PC-9 (cell line): ENCODE data around the gene PCLO. TPM values are rescaled to one million over a fixed set of nuclear protein-coding genes. Genes with fewer than 3 reads are reported as not detected.

ENCODE experiments used
- BruUV-seq: library from RNA; stranded (reverse); fragments of 400-500 nt; replicated peaks from 2 replicates; lab custom pipeline; 2021; lab: Mats Ljungman, UMichigan
- CTCF ChIA-PET: fragments of 300-600 bp; sonication (Branson Sonifier 250); formaldehyde crosslinking; loops from one replicate; lab custom pipeline; 2022; ENCODE audit warnings: antibody characterized with exemption; lab: Charles Lee
- POLR2A ChIA-PET: fragments of 300-600 bp; sonication (Branson Sonifier 250); formaldehyde crosslinking; loops from one replicate; lab custom pipeline; 2022; ENCODE audit warnings: antibody characterized with exemption; ENCODE audit not compliant: unreplicated experiment; lab: Charles Lee
- DNase-seq, 2 experiments: peaks; one replicate each; pipeline versions ENCODE4 v3.0.0 to v3.0.0-alpha.2; 2015 to 2022; ENCODE audit warnings: mixed read lengths in 1 of 2
- H2AFZ ChIP-seq: fragments of 200-600 bp; sonication (generic); 2 replicates; pipeline ENCODE4 v1.8.1; 2017; ENCODE audit warnings: antibody characterized with exemption
- H3F3A ChIP-seq: fragments of 200-600 bp; sonication (generic); 2 replicates; pipeline ENCODE4 v1.8.1; 2017; ENCODE audit warnings: antibody characterized with exemption, mild to moderate bottlenecking, low read depth; ENCODE audit not compliant: insufficient read depth
- H3K27ac ChIP-seq: fragments of 200-600 bp; sonication (generic); 2 replicates; pipeline ENCODE4 v1.6.1; 2016; ENCODE audit warnings: mixed run types
- H3K27me3 ChIP-seq: fragments of 200-600 bp; sonication (generic); 2 replicates; pipeline ENCODE4 v1.6.1; 2016; ENCODE audit warnings: low read depth, mixed run types; ENCODE audit not compliant: insufficient read depth
- H3K36me3 ChIP-seq: fragments of 200-600 bp; sonication (generic); 2 replicates; pipeline ENCODE4 v1.6.1; 2016; ENCODE audit warnings: low read depth, mixed run types
- H3K4me1 ChIP-seq: fragments of 200-600 bp; sonication (generic); replicated peaks from 2 replicates; pipeline ENCODE4 v1.6.1; 2016; ENCODE audit warnings: mixed run types; ENCODE audit not compliant: insufficient read depth
- H3K4me2 ChIP-seq: fragments of 200-600 bp; sonication (generic); 2 replicates; pipeline ENCODE4 v1.6.1; 2017; ENCODE audit warnings: mixed run types
- H3K4me3 ChIP-seq: fragments of 200-600 bp; sonication (generic); 2 replicates; pipeline ENCODE4 v1.6.1; 2016; ENCODE audit warnings: mixed run types
- H3K79me2 ChIP-seq: fragments of 200-600 bp; sonication (generic); 2 replicates; pipeline ENCODE4 v1.6.1; 2017; ENCODE audit warnings: low read depth, mixed run types
- H3K9me2 ChIP-seq: fragments of 200-600 bp; sonication (generic); 2 replicates; pipeline ENCODE4 v1.8.1; 2017; ENCODE audit warnings: mild to moderate bottlenecking; ENCODE audit not compliant: insufficient read depth
- H3K9me3 ChIP-seq: fragments of 200-600 bp; sonication (generic); 2 replicates; pipeline ENCODE4 v1.8.1; 2016; ENCODE audit warnings: low read depth; ENCODE audit not compliant: insufficient read depth
- H4K20me1 ChIP-seq: fragments of 200-600 bp; sonication (generic); 2 replicates; pipeline ENCODE4 v1.8.1; 2017; ENCODE audit not compliant: insufficient read depth
- EZH2 ChIP-seq: fragments of 200-600 bp; sonication (generic); IDR thresholded peaks from 2 replicates; pipeline ENCODE4 v1.8.0; 2017; ENCODE audit warnings: antibody characterized with exemption, low read depth
- intact Hi-C: fragments of 100-400 bp; cut with micrococcal nuclease; formaldehyde crosslinking; loops from one replicate; pipeline ENCODE4 v1.10.0; 2022; ENCODE audit not compliant: unreplicated experiment
- total RNA-seq: library from RNA; stranded (reverse); gene quantifications from 2 replicates; pipeline ENCODE4 v1.2.3, GENCODE V29; 2021
- TF ChIP-seq, protein P1 (sequence below): fragments of 200-600 bp; sonication (generic); conservative IDR thresholded peaks from 2 replicates; pipeline ENCODE4 v1.6.1; 2017; ENCODE audit warnings: mixed run types, antibody characterized with exemption, mild to moderate bottlenecking, moderate library complexity

PCLO gene
- total RNA-seq, 1 experiment from 2014 or later: 4.0 TPM

DNA sequence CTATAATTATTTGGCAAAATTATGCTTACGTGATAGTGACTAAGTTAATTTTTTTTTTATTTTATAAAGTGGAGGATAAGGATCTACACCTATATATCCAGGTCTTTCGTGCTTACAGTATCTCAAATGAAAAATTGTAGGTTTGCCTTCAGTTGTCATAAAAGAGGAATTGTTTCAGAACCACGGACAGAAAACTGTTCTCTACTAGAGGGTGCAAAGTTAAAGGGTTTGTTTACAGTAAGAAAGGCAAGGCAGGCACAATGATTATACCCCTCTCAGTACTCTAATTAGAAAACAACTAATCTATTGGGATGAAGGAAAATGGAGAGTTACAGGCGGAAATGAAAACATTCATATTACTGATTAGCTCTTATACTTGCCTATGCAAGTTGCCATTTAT lies 1.5 kb downstream of the PCLO start:
- BruUV-seq: no TSS peak
- intact Hi-C loops: loop anchor here (5.0 to 10.0 kb wide), 4 partner anchors 109 to 416 kb away; no protein-coding TSS in a partner anchor
- CTCF ChIA-PET: no interaction called here

DNA sequence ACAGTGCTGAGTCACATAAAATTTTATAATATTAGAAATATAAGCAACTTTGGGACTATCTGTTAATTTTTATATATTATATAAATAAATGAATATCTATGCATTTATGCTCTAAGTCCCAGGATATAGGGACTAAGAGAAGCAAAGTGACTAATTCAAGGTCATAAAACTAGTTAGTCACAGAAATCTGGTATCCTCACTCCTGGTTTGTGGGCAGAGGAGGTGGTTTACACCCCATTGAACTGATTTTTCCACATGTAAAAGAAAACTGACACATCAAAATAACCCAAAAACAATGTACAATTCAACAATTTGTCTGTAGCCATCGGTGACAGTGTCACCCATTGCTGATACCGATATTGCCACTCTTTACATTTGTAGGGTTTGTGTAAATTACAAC lies 3.0 kb downstream of the PCLO start:
- Histone ChIP-seq H3F3A (peaks cover 8% of the 10 kb centered on the region; the same call in 1 of the 2 replicates), H3K4me2 (no peak overlapping the region), H3K27ac (no peak overlapping the region), H3K79me2 (no peaks in the 10 kb centered on the region), H2AFZ (no peak overlapping the region), H4K20me1 (no peaks in the 10 kb centered on the region), H3K36me3 (no peaks in the 10 kb centered on the region), H3K27me3 (no peaks in the 10 kb centered on the region), H3K4me1 (peaks cover 18% of the 10 kb centered on the region), H3K9me2 (no peaks in the 10 kb centered on the region), H3K4me3 (no peak overlapping the region), H3K9me3 (no peaks in the 10 kb centered on the region)
- DNase-seq: no peak
- intact Hi-C loops: loop anchor here (5.0 to 10.0 kb wide), 4 partner anchors 107 to 415 kb away; no protein-coding TSS in a partner anchor
- POLR2A ChIA-PET: no interaction called here
- no peak for TF ChIP-seq EZH2
- TF ChIP-seq, protein P1, sequence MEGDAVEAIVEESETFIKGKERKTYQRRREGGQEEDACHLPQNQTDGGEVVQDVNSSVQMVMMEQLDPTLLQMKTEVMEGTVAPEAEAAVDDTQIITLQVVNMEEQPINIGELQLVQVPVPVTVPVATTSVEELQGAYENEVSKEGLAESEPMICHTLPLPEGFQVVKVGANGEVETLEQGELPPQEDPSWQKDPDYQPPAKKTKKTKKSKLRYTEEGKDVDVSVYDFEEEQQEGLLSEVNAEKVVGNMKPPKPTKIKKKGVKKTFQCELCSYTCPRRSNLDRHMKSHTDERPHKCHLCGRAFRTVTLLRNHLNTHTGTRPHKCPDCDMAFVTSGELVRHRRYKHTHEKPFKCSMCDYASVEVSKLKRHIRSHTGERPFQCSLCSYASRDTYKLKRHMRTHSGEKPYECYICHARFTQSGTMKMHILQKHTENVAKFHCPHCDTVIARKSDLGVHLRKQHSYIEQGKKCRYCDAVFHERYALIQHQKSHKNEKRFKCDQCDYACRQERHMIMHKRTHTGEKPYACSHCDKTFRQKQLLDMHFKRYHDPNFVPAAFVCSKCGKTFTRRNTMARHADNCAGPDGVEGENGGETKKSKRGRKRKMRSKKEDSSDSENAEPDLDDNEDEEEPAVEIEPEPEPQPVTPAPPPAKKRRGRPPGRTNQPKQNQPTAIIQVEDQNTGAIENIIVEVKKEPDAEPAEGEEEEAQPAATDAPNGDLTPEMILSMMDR: no peak
- CTCF ChIA-PET: no interaction called here
- no TSS peak for BruUV-seq

More for the DNA sequence above, 1.5 kb downstream of the PCLO start:
- no peak overlapping the region for H3K27ac ChIP-seq
- no peak for DNase-seq
- no peaks in the 10 kb centered on the region for H4K20me1 ChIP-seq
- no peak for TF ChIP-seq EZH2
- TF ChIP-seq, protein P1: no peak
- H3K36me3 ChIP-seq: no peaks in the 10 kb centered on the region
- no peaks in the 10 kb centered on the region for H3K27me3 ChIP-seq
- H3K9me2 ChIP-seq: no peaks in the 10 kb centered on the region
- no peaks in the 10 kb centered on the region for H3K9me3 ChIP-seq
- peak overlapping the region; percentile 98; the same call in 1 of the 2 replicates for H3K4me3 ChIP-seq
- POLR2A ChIA-PET: no interaction called here
- H3K79me2 ChIP-seq: no peaks in the 10 kb centered on the region
- H3K4me2 ChIP-seq: peak overlapping the region; percentile 88
- peaks cover 18% of the 10 kb centered on the region for H3K4me1 ChIP-seq
- H3F3A ChIP-seq: peaks cover 8% of the 10 kb centered on the region; the same call in 1 of the 2 replicates
- H2AFZ ChIP-seq: peak overlapping the region; percentile 97; the same call in 1 of the 2 replicates

DNA sequence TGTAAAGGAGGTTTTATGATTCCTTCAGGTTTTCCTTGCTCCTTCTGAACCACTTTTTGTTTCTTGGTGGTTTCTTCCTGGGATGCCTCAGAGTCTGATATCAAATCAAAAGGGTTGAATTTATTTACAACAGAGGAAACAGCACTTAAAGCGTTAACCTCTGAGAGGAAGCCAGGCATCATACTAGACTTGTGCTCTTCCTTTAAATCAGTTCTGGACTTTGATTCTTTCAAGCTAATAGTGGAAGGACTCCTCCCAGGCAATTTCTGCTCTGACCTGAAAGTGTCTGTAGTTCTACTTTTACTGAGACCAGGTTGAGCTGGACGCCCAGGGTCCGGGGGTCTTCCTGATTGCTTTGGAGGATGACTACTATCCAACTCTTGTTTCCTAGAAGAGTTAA lies 6.7 kb downstream of the PCLO start:
- Histone ChIP-seq H2AFZ (no peak overlapping the region), H3K4me1 (peaks cover 4% of the 10 kb centered on the region), H3K79me2 (no peaks in the 10 kb centered on the region), H4K20me1 (no peaks in the 10 kb centered on the region), H3K9me2 (no peaks in the 10 kb centered on the region), H3K4me2 (no peak overlapping the region), H3F3A (no peaks in the 10 kb centered on the region), H3K36me3 (no peaks in the 10 kb centered on the region), H3K9me3 (no peaks in the 10 kb centered on the region), H3K27ac (no peak overlapping the region), H3K4me3 (no peak overlapping the region), H3K27me3 (no peaks in the 10 kb centered on the region)
- no peak for TF ChIP-seq EZH2
- TF ChIP-seq, protein P1: no peak
- BruUV-seq: no TSS peak
- POLR2A ChIA-PET: interaction anchor here (0.8 kb wide), 1 partner anchor 615 kb away, joined by 4 read pairs; no protein-coding TSS in a partner anchor
- intact Hi-C loops: no loop called here
- no peak for DNase-seq
- CTCF ChIA-PET: no interaction called here
